SK-N-MC (cell line): ENCODE measurements around the gene ALDH3B2.

ENCODE experiments used
- DNase-seq: peaks from one replicate; pipeline ENCODE4 v3.0.0-alpha.2; 2011; ENCODE audit warnings: low read depth, low spot score
- H3K27ac ChIP-seq: fragments of 200-600 bp; sonication (generic); 2 replicates; pipeline ENCODE4 v1.5.1; 2016; ENCODE audit warnings: mixed run types
- H3K36me3 ChIP-seq: fragments of 200-600 bp; sonication (generic); 2 replicates; pipeline ENCODE4 v1.6.1; 2017; ENCODE audit warnings: antibody characterized with exemption, low read length, mixed read lengths; ENCODE audit not compliant: insufficient read depth
- H3K4me3 ChIP-seq: fragments of 200-600 bp; sonication (generic); 2 replicates; pipeline ENCODE4 v1.5.1; 2016
- H3K9ac ChIP-seq: fragments of 200-600 bp; sonication (generic); 2 replicates; pipeline ENCODE4 v1.8.0; 2017; ENCODE audit warnings: mixed run types, mixed read lengths; ENCODE audit not compliant: insufficient read length
- H3K9me3 ChIP-seq: fragments of 200-600 bp; sonication (generic); 2 replicates; pipeline ENCODE4 v1.6.1; 2017; ENCODE audit warnings: low read depth, mild to moderate bottlenecking, antibody characterized with exemption, low read length, moderate library complexity, mixed read lengths
- EZH2 ChIP-seq: fragments of 200-600 bp; sonication (generic); IDR thresholded peaks from one replicate; pipeline ENCODE4 v1.6.1; 2017; ENCODE audit warnings: antibody characterized with exemption
- FOXP2 ChIP-seq: optimal IDR thresholded peaks from 2 replicates; pipeline ENCODE3; 2011; ENCODE audit warnings: mild to moderate bottlenecking, moderate library complexity; ENCODE audit not compliant: insufficient read depth; ENCODE audit errors: extremely low read length, control extremely low read depth
- POLR2AphosphoS5 ChIP-seq: IDR thresholded peaks from 2 replicates; pipeline ENCODE4 v1.6.1; 2012; ENCODE audit warnings: mild to moderate bottlenecking, low read depth, low read length, borderline replicate concordance

The ALDH3B2 gene

DNA sequence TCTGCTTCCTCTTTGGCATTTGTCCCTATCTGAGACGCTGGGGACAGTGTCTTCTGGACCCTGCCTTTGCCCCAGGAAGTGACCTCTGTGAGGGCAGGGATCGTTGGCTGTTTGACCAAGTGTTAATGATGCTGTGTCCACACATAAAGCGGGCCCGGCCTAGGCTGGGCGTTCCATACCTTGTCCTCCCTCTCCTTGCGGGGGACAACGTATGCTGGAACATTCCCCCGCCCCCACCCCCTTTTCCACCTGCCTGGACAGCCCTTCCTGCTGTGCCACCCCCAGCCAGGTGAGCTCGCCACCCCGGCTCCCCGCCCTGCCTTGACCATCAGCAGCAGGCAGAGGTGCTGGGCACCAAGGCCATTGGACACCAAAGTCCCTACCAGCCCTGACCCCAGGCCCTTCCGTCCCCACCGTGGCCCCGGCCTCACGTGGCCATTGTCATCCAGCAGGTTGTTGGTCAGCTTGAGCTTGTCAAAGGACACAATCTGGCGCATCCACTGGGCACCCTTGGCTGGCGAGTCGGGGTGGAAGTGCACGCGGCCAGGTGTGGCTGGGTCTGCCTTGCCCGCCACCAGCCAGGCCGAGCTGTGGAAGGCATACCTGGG, 40.6 kb downstream of the ALDH3B2 start:
- Histone ChIP-seq H3K4me3 (no peak overlapping the region), H3K27ac (no peak overlapping the region), H3K9ac (no peak overlapping the region), H3K9me3 (no peaks in the 10 kb centered on the region), H3K36me3 (no peaks in the 10 kb centered on the region)
- no peak for TF ChIP-seq FOXP2
- TF ChIP-seq EZH2 = no peak
- TF ChIP-seq POLR2AphosphoS5 = no peak
- DNase-seq = no peak

DNA sequence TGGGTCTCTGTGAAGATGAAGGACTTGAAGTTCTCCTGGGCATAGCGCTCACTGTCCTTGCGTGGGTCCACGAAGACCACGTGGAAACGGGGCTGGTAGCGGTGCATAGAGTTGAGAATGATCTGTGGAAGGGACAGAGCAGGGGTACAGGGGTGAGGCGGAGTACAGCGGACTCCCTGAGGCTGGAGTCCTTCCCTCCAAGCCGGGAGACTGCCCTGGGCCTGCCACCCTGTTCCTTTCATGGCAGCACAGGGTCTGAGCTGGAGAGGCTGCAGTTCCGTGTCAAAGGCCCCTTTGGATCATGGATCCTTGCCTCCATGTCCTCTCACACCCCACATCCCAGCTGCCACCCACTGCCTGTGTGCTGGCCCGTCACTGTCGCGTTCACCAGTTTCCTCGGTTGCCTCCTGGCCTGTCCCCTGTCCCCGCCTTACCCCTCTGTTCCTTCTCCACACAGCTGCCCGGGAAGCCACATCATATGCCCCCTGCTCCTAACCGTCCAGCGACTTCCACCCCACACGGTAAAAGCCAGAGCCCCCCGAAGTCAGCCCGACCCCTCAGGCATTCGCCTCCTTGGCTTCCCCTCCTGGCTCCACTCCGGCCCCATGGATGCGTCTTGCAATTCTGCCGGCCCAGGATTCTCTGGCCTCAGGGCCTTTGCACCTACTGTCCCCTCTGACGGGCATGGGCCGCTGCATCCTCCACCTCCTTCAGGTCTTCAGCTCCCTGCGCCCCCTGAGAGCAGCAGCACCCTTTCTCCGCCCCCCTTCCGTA, 41.3 kb downstream of the ALDH3B2 start:
- no peaks in the 10 kb centered on the region for H3K9me3 ChIP-seq
- H3K4me3 ChIP-seq = no peak overlapping the region
- H3K36me3 ChIP-seq = no peaks in the 10 kb centered on the region
- no peak for DNase-seq
- H3K9ac ChIP-seq = no peak overlapping the region
- TF ChIP-seq EZH2 (no peak), FOXP2 (no peak), POLR2AphosphoS5 (no peak)
- no peak overlapping the region for H3K27ac ChIP-seq

DNA sequence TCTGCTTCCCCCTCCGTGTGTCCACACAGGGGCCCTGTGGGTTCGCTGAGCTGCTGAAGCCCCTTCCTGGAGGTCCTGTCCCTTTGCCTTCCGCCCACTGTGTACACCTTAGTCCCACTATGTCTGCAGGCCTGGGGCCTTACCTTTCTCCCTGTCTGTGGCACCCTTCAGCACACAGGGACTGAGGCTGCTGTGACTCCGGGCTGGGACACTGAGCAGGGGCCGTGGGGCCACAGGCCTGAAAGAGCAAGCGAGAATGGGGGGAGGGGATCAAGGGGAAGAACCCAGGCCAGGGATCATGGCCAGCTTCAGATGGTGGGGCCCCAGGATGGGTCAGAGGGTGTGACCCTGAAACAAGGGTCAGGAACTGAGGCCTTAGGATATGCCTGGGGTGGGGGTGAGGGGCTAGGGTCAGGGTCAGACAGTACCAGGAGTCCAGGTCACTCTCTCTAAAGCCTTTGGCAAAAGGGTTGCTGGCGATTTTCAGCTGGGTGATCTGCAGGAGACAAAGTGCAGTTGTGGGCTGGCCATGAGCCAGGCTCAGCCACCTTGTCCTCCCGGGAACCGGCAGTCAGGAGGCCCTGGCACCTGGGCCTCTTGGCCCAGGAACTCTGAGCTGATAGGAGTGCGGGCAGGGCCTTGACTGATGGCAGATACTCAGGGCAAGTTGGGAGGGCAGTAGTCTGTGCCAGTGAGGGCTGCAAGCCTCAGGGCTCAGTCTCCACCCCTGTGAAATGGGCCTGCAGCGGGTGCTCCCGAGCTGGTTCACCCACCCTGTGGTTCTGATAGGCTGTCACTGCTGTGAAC, 42.0 kb downstream of the ALDH3B2 start:
- no peaks in the 10 kb centered on the region for H3K36me3 ChIP-seq
- H3K27ac ChIP-seq = no peak overlapping the region
- H3K4me3 ChIP-seq = no peak overlapping the region
- no peak for TF ChIP-seq FOXP2
- no peak for TF ChIP-seq POLR2AphosphoS5
- no peak for TF ChIP-seq EZH2
- H3K9ac ChIP-seq = no peak overlapping the region
- H3K9me3 ChIP-seq = no peaks in the 10 kb centered on the region
- DNase-seq = no peak

DNA sequence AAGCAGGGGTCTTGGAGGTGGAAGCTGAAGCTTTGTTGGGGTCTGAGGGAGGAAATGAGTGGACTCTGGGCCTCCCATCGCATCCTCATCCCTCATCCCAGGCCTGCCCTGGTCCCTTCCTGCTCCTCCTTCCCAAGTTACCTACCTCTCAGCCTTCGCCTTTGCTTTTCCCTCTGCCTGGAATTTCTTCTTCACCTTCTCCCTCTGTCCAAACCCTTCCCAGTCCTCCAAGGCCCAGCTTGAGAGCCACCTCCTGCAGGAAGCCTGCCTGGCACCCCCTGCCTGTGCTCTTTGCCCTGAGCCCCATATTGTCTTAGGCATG, 42.6 kb downstream of the ALDH3B2 start:
- H3K4me3 ChIP-seq = no peak overlapping the region
- H3K9ac ChIP-seq = no peak overlapping the region
- TF ChIP-seq EZH2 = no peak
- no peak for TF ChIP-seq FOXP2
- TF ChIP-seq POLR2AphosphoS5 = no peak
- no peaks in the 10 kb centered on the region for H3K36me3 ChIP-seq
- no peak for DNase-seq
- H3K9me3 ChIP-seq = no peaks in the 10 kb centered on the region
- H3K27ac ChIP-seq = no peak overlapping the region

DNA sequence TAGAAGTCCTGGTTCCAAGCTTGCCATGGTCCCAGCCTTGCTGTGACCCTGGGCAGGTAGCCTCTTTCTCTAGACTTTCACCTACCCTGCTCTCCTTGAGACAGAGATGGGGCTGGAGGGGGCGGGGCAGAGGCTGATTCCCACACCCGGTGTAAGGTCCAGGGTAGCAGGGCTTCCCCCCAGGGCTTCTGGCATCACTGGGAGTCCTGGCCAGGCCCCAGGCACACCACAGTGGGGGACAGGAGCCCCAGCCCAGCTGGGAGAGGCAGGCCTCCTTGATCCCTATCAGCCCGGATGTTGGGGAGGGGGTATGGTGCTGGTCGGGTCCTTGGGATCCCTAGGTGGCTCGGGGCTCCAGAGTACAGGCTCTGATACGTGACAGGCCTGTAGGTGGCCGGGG, 43.0 kb downstream of the ALDH3B2 start:
- no peak overlapping the region for H3K4me3 ChIP-seq

DNA sequence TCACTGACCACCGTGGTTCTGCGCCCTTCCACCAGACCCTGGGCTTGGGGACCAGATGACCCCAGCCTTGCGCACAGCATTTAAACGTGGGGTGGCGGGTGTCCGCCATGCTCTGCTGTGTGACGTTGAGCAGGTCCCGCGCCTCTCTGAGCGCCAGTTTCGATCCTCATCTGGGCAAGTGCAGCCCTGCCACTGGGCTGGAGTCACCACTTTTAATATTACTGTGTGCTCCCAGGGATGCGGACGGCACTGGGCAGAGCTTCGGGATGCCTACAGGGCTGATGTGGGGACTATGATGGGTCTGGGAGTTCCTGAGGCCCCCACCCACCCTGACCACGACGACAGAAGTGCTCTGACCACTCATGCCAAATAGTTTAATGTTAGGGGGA, 43.5 kb downstream of the ALDH3B2 start:
- no peak for TF ChIP-seq FOXP2
- TF ChIP-seq POLR2AphosphoS5 = no peak
- no peak for TF ChIP-seq EZH2
- H3K36me3 ChIP-seq = no peaks in the 10 kb centered on the region
- DNase-seq = no peak
- H3K4me3 ChIP-seq = peak overlapping the region; percentile 89
- H3K9me3 ChIP-seq = no peaks in the 10 kb centered on the region
- H3K9ac ChIP-seq = peak overlapping the region; percentile 53
- no peak overlapping the region for H3K27ac ChIP-seq

More for the DNA sequence above, 43.0 kb downstream of the ALDH3B2 start:
- no peak overlapping the region for H3K27ac ChIP-seq
- no peak for DNase-seq
- TF ChIP-seq POLR2AphosphoS5 = no peak
- no peak for TF ChIP-seq EZH2
- TF ChIP-seq FOXP2 = no peak
- no peak overlapping the region for H3K9ac ChIP-seq
- no peaks in the 10 kb centered on the region for H3K36me3 ChIP-seq
- H3K9me3 ChIP-seq = no peaks in the 10 kb centered on the region

DNA sequence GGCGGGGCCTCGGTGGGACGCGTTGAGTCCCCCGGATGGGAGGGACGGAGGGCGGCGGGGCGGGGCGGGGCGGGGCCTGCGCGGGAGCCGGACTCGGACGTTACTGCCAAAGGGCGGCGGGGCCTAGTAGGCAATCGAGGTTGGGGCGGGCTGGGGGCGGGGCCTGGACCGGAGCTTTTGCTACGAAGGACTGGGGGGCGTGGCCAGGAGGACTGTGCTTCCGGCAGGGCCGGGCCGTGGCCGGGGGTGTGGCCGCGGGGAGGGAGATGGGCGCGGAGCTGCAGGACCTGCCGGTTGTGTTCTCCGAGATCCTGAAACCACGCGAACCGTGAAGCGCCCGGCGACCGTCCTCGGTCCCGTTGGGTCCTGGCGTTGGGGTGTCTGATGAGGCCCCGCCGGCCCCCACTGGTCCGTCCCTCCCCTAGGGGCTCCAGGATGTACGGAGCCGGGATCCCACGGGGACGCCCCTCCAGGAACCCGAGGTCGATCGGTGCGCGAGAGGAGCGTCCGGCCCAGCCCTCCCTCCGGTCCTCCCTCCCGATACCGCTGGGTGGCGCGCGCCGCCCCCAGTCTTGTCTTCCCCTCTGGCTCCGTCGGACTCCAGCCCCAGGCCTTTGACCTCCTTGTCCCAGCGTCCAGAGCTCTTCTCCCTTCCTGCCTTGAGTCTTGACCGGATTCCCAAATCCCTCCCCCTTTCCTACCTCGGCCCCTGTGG, 44.0 kb downstream of the ALDH3B2 start:
- peak overlapping the region; percentile 89 for H3K4me3 ChIP-seq
- peak; percentile 68 for DNase-seq
- no peaks in the 10 kb centered on the region for H3K36me3 ChIP-seq
- H3K27ac ChIP-seq = no peak overlapping the region
- TF ChIP-seq POLR2AphosphoS5 (no peak), EZH2 (no peak), FOXP2 (no peak)
- peak overlapping the region; percentile 53 for H3K9ac ChIP-seq
- H3K9me3 ChIP-seq = no peaks in the 10 kb centered on the region
